ENCODE data around the gene CDH23.

DNA sequence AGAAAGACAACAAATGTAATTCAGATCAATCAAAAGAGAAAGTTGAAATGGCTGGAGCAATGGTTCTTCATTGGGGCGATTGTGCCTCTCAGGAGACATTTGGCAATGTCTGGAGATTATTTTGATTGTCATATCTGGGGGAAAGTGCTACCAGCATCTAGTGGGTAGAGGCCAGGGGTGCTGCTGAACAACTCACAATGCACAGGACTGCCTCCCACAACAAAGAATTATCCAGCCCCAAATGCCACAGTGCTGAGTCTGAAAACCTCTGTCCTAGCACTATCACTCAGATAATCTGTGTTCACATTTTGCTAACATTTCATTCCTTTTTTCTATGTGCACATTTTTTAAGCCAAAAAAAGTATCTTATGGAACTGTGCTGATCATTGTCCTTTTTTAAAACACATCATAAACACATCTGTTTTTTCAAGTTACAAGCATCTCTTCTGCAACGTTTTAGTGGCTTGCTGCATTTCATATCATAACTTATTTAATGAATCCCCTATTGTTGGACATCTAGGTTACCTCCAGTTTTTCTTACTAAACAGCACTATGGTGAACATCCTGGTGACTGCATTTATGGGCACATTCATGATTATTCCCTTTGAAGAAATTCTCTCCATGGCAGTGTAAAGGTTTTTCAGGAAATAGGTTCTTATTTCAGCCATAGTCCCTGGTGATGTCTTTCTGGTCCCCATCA lies 208.7 kb downstream of the CDH23 start:
- TF ChIP-seq, protein P1, sequence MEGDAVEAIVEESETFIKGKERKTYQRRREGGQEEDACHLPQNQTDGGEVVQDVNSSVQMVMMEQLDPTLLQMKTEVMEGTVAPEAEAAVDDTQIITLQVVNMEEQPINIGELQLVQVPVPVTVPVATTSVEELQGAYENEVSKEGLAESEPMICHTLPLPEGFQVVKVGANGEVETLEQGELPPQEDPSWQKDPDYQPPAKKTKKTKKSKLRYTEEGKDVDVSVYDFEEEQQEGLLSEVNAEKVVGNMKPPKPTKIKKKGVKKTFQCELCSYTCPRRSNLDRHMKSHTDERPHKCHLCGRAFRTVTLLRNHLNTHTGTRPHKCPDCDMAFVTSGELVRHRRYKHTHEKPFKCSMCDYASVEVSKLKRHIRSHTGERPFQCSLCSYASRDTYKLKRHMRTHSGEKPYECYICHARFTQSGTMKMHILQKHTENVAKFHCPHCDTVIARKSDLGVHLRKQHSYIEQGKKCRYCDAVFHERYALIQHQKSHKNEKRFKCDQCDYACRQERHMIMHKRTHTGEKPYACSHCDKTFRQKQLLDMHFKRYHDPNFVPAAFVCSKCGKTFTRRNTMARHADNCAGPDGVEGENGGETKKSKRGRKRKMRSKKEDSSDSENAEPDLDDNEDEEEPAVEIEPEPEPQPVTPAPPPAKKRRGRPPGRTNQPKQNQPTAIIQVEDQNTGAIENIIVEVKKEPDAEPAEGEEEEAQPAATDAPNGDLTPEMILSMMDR (IDR thresholded peaks at IDR 0.05), result no peak
- no peak for TF ChIP-seq ZFX (IDR thresholded peaks at IDR 0.05; ENCODE audit: borderline replicate concordance)

Measured in 22Rv1 (cell line).